Central memory CD4-positive, alpha-beta T cell (primary cell): ENCODE data around the gene PLA2G2F.
A peak's percentile ranks its signal among the peaks of the same experiment; 100 is the strongest.

Experiments used
- DNase-seq: peaks from one replicate; pipeline ENCODE4 v3.0.0; 2022

PLA2G2F gene

GRCh38 chr1:20174937-20175666 lies 36.0 kb downstream of the PLA2G2F start:
- DNase-seq: no peak

GRCh38 chr1:20178634-20179370 lies 39.7 kb downstream of the PLA2G2F start:
- DNase-seq: no peak

- DNase-seq: no peak
Observed at GRCh38 chr1:20179371-20180128, 40.4 kb downstream of the PLA2G2F start.

GRCh38 chr1:20180129-20180843 lies 41.2 kb downstream of the PLA2G2F start:
- no peak for DNase-seq

DNA sequence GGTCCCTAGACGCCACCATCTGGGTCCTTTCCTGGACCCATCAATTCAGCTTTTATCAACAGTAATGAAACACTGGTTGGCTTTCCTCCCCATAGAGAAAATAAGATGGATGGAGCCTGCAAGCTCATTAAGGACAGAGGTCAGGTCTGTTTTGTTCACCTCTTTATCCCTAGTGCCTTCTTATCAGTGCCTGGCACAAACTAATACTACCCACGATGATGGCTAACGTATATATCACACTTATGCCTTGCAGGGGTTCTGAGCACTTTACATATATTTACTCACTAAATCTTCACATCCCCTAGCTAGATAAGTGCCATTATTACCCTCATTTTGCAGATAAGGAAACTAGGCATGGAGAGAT lies 41.7 kb downstream of the PLA2G2F start:
- DNase-seq: no peak

DNA sequence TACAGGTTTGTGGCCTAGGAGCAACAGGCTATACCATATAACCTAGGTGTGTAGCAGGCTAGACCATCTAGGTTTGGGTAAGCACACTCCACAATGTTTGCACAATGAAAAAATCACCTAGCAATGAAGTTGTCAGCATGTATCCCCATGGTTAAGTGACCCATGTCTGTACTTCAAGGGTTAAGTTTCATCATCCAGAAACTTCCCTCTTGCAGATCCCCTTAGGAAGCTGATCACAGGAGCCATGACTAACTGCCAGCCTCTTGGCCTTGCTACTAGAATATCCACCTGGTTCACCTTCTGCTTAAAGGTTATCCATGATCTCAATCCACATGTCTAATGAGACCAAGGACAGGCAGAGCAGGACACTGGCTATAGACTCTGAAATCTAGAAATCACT lies 43.3 kb downstream of the PLA2G2F start:
- no peak for DNase-seq

GRCh38 chr1:20183035-20183434 lies 43.9 kb downstream of the PLA2G2F start:
- no peak for DNase-seq

DNA sequence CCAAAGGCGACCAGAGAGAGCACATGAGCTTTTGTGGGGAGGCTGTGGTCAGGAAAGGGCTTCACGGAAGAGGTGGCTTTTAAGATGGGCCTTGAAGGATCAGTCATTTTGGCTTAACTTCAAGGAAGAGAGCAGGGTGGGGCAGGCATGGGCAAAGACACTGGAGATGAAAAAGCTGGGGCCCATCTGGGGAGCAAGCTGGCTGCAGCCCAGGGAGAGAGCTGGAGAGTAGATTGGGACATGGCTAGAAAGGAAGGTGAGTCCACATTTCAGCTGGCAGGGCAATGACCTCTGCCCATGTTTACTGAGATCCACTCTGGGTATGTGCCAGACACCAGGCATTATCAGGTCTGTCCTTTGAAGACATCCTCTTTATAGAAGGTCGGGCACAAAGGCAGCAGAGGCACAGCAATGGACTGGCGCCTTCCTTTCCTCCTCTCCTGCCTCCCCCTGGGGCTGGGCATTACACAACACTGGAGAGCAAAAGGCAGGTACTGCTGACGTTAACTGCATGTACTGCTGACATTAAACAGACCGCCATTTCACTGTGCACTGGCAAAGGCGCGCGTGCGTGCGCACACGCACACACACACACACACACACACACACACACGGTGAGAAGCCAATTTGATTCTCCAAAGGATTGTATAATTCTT lies 44.6 kb downstream of the PLA2G2F start:
- no peak for DNase-seq

DNA sequence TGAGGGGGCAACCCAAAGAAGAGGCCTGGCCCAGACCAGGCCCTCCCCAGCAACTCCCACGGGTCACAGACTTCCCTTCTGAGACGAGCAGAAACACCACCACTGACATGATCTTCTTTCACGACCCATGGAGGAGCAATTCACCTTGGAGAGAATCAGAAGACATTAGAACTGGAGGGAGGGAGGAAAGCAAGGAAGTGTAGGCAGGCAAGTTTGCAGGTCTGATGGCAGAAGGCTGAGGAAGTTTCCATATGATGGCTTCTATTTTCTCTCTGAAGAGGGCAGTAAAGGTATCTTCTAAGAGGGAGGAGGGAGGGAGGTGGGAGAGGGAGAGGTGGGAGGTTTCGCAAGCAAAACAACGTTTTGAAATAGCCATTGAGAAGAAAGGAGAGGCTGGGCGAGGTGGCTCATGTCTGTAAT lies 45.4 kb downstream of the PLA2G2F start:
- DNase-seq: no peak

- peak; percentile 72 for DNase-seq
Observed at GRCh38 chr1:20184997-20185833, 46.1 kb downstream of the PLA2G2F start.

GRCh38 chr1:20185834-20186782 lies 47.0 kb downstream of the PLA2G2F start, which contains the start of the genes PLA2G2C and UBXN10:
PLA2G2C (minus strand) TSS chr1:20186518; CDS start chr1:20177363, 9,155 bp downstream.
UBXN10 (plus strand) TSS chr1:20186096; CDS start chr1:20190562, 4,466 bp downstream.
- peak; percentile 19 for DNase-seq

GRCh38 chr1:20187103-20187812 lies 48.1 kb downstream of the PLA2G2F start:
- peak; percentile 18 for DNase-seq

DNA sequence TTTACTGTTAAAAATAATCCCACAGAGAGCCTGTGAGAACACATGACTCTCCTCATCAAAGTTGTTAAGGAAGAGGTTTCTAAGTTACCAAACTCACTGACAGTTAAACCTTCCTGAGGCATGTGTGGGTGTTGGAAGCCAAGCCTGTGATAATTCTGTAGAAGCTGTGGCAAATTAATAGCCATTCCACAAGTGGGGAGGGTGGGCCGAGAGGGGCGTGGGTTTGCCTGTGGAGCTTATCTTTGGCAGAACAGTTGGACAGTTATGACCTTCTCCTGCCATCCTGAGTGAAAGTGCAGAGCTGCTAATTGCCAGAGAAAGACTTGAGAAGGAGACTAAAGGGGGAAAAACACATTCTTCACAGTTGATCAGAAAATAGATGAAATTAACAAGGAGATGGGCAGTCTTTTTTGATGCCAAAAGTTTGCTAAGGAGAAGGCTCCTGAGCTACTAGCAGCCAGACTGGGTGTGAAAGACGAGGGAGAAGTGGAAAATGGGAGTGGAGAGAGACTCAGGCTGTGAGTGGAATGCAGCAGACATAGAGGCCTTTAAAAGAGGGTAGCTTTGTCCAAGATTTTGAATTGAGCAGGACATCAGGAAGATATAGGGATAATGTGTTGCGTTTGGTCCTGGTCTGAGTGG lies 48.8 kb downstream of the PLA2G2F start:
- DNase-seq: no peak

DNA sequence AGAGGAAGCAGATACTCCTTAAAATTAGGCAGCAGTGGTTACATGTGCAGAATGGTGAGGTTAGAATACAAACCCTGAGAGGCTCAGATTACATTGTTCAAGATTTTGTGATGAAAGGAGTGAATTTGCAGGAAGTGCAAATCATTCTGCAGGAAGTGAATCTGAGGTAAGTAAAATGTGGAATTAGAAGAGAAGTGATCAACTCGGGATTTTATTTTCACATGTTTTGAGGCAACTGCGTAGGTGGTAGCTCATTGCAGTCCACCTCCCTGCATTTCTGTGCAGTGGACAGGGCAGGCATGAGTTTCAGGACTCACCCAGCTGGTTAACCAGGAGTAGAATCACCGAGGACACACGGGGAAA lies 49.3 kb downstream of the PLA2G2F start:
- no peak for DNase-seq

DNA sequence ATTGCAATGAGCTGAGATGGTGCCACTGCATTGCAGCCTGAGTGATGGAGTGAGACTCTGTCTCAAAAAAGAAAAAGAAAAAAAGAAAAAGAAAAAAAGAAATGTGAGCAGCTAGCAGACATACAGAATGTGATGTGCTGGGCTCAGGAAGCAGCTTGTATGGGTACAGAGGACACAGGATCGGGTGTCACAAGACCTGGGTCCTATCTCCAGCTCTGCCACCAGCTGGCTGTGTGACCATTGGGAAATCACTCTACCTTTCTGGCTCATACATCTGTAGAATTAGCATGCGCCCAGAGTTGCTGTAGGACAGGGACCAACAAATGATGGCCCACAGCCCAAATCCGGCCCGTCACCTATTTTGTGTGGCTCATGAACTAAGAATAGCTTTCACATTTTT lies 50.5 kb downstream of the PLA2G2F start:
- DNase-seq: no peak

GRCh38 chr1:20190256-20191160 lies 51.4 kb downstream of the PLA2G2F start:
- DNase-seq: no peak

DNA sequence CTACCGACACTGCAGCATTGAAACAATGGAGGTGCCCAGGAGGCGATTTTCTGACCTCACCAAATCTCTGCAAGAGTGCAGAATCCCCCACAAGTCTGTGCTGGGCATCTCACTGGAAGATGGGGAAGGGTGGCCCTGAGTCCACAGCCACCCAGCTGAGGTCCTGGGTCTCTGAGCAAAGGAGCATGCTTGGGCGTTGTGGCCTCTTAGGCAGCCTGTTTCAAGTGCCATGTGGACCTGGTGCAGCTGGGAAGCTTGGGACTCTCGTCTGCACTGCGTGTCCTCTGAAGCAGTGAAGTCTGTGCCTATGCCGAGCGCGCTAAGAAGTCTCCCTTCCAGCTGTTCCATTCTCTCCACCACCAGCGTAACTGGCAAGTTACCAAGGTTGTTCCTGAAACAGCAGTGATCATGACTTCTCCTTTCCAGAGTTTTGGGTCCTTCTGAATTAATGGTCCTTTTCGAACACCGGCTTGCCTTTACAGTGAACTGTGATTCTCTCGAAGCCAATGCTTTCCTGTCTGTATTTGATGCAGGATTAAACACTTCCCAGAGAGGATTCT lies 52.2 kb downstream of the PLA2G2F start:
- no peak for DNase-seq
